Measurements from ENCODE around the gene LMX1A.
A peak's percentile ranks its signal among the peaks of the same experiment; 100 is the strongest.

Gene LMX1A

DNA sequence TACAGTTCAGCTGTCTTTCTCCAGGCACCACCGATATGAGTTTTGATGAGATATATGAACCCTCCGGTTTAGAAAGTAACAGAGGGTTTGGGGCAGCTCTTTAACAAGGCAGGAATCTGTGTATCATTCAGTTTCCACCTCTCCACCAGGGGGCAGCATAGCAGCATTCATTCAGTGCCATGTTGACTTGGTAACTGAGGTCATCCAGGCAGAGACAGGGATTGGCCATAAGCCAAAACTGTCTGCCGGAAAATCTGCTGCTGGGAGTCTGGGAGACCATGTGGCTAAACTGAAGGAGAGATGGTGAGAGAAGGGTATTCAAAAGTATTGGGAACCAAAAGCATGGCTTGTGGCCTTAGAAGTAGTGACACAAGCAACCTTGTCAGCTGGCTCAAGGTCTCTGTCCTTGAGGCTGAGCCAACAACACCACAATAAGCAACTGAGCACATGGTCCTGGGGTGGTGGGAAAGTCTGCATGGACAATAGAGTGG, 98.5 kb downstream of the LMX1A start:
- Histone ChIP-seq H3K4me1 (ENCODE audit: low read length) (no peaks in the 10 kb centered on the region), H3K27me3 (replicated peaks; ENCODE audit: insufficient read depth, low read length) (no peaks in the 10 kb centered on the region), H3K9me2 (replicated peaks; ENCODE audit: insufficient read depth, low read length) (no peaks in the 10 kb centered on the region), H3K27ac (ENCODE audit: low read length) (no peak overlapping the region), H3K79me2 (ENCODE audit: low read length) (no peaks in the 10 kb centered on the region), H2AFZ (ENCODE audit: low read length) (no peak overlapping the region), H3K9me3 (replicated peaks; ENCODE audit: insufficient read depth, low read length) (no peaks in the 10 kb centered on the region), H3K9ac (ENCODE audit: low read length) (no peak overlapping the region), H3K36me3 (replicated peaks; ENCODE audit: insufficient read depth, low read length) (no peaks in the 10 kb centered on the region), H3F3A (ENCODE audit: insufficient read depth, low read length) (no peaks in the 10 kb centered on the region), H4K20me1 (ENCODE audit: insufficient read depth, low read length) (no peaks in the 10 kb centered on the region), H3K4me3 (ENCODE audit: low read length) (no peak overlapping the region), H3K4me2 (ENCODE audit: low read depth, low read length) (no peak overlapping the region)
- TF ChIP-seq CTCF (IDR thresholded peaks at IDR 0.05; ENCODE audit: low read length) (peak; percentile 95), EZH2phosphoT487 (IDR thresholded peaks at IDR 0.05; ENCODE audit: low read length) (no peak), EZH2 (optimal IDR thresholded peaks at IDR 0.05; ENCODE audit: low read depth, low read length) (no peak)
- peak; percentile 75 for DNase-seq

DNA sequence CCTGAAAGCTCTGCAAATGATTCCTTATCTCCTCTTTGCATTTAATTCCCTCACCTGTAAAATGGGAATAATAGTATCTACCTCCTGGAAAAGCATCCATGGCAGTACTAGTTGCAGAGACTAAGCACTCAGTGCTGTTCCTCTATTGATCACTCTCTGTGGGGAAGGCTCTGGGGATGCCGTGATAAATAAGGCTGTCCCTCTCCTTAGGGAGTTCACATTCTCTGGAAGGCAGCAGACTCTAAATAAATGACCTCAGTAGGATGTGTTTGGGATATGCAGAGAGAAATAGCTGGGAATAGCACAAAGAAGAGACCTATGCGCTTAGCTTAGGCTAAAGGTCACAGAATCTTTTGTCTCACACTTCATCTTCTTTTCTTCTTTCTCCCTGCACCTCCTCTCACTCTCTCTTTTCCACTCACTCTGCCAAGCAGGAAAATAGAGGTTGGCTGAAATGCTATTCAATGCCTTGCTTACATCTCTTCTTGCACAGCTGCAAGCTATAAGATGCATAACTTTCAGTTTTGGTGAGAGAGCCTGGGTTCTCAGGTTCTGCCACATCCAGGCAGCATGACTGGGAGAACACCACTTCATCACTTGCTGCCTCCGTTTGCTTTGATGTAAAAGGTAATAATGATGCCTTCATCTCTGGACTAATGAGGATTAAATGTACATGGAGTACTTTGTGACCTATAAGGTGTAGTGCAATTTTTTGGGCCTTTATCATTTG, 101.5 kb downstream of the LMX1A start:
- Histone ChIP-seq H3K9me3 (replicated peaks; ENCODE audit: insufficient read depth, low read length) (no peaks in the 10 kb centered on the region), H4K20me1 (ENCODE audit: insufficient read depth, low read length) (no peaks in the 10 kb centered on the region), H3K4me1 (ENCODE audit: low read length) (no peaks in the 10 kb centered on the region), H3K4me2 (ENCODE audit: low read depth, low read length) (no peak overlapping the region), H3K36me3 (replicated peaks; ENCODE audit: insufficient read depth, low read length) (no peaks in the 10 kb centered on the region), H2AFZ (ENCODE audit: low read length) (no peak overlapping the region), H3K9ac (ENCODE audit: low read length) (no peak overlapping the region), H3K27ac (ENCODE audit: low read length) (no peak overlapping the region), H3F3A (ENCODE audit: insufficient read depth, low read length) (no peaks in the 10 kb centered on the region), H3K27me3 (replicated peaks; ENCODE audit: insufficient read depth, low read length) (no peaks in the 10 kb centered on the region), H3K4me3 (ENCODE audit: low read length) (no peak overlapping the region), H3K79me2 (ENCODE audit: low read length) (no peaks in the 10 kb centered on the region), H3K9me2 (replicated peaks; ENCODE audit: insufficient read depth, low read length) (no peaks in the 10 kb centered on the region)
- TF ChIP-seq EZH2 (optimal IDR thresholded peaks at IDR 0.05; ENCODE audit: low read depth, low read length) (no peak), EZH2phosphoT487 (IDR thresholded peaks at IDR 0.05; ENCODE audit: low read length) (no peak), CTCF (IDR thresholded peaks at IDR 0.05; ENCODE audit: low read length) (no peak)
- DNase-seq = peak; percentile 34

GRCh38 chr1:165254376-165254775, 102.1 kb downstream of the LMX1A start:
- Histone ChIP-seq H3K4me1 (ENCODE audit: low read length) (no peaks in the 10 kb centered on the region), H3K9me3 (replicated peaks; ENCODE audit: insufficient read depth, low read length) (no peaks in the 10 kb centered on the region), H3K27ac (ENCODE audit: low read length) (no peak overlapping the region), H2AFZ (ENCODE audit: low read length) (no peak overlapping the region), H3K9me2 (replicated peaks; ENCODE audit: insufficient read depth, low read length) (no peaks in the 10 kb centered on the region), H3K4me3 (ENCODE audit: low read length) (no peak overlapping the region), H3K27me3 (replicated peaks; ENCODE audit: insufficient read depth, low read length) (no peaks in the 10 kb centered on the region), H3K36me3 (replicated peaks; ENCODE audit: insufficient read depth, low read length) (no peaks in the 10 kb centered on the region), H3K9ac (ENCODE audit: low read length) (no peak overlapping the region), H3K4me2 (ENCODE audit: low read depth, low read length) (no peak overlapping the region), H3F3A (ENCODE audit: insufficient read depth, low read length) (no peaks in the 10 kb centered on the region), H4K20me1 (ENCODE audit: insufficient read depth, low read length) (no peaks in the 10 kb centered on the region), H3K79me2 (ENCODE audit: low read length) (no peaks in the 10 kb centered on the region)
- TF ChIP-seq EZH2 (optimal IDR thresholded peaks at IDR 0.05; ENCODE audit: low read depth, low read length) = no peak
- no peak for TF ChIP-seq CTCF (IDR thresholded peaks at IDR 0.05; ENCODE audit: low read length)
- no peak for TF ChIP-seq EZH2phosphoT487 (IDR thresholded peaks at IDR 0.05; ENCODE audit: low read length)
- no peak for DNase-seq
